Measurements from ENCODE around the gene KHNYN.
"Not testable (repeated sequence)": the region's sequence is repeated elsewhere in the genome, so short reads cannot be mapped to it uniquely, and the experiment has no call there.

Gene KHNYN

GRCh38 chr14:24437736-24438067 lies 7.9 kb downstream of the KHNYN start:
- H3K27ac Mint-ChIP-seq: peak overlapping the region; percentile 68

GRCh38 chr14:24438223-24439097 lies 8.7 kb downstream of the KHNYN start:
- Mint-ChIP-seq H3K4me3 (no peak overlapping the region), H3K27ac (peak overlapping the region; percentile 87), H3K9me3 (no peaks in the 10 kb centered on the region), H3K36me3 (peaks cover 9% of the 10 kb centered on the region), H3K27me3 (no peaks in the 10 kb centered on the region), H3K4me1 (peaks cover 58% of the 10 kb centered on the region)

More at GRCh38 chr14:24437736-24438067, 7.9 kb downstream of the KHNYN start:
- Mint-ChIP-seq H3K4me1 (peaks cover 61% of the 10 kb centered on the region), H3K9me3 (no peaks in the 10 kb centered on the region), H3K36me3 (peaks cover 14% of the 10 kb centered on the region), H3K4me3 (no peak overlapping the region), H3K27me3 (no peaks in the 10 kb centered on the region)

- H3K27me3 Mint-ChIP-seq: no peaks in the 10 kb centered on the region
- peaks cover 9% of the 10 kb centered on the region for H3K36me3 Mint-ChIP-seq
- H3K9me3 Mint-ChIP-seq: no peaks in the 10 kb centered on the region
- H3K27ac Mint-ChIP-seq: peak overlapping the region; percentile 87
- peak overlapping the region; percentile 54 for H3K4me3 Mint-ChIP-seq
- H3K4me1 Mint-ChIP-seq: peaks cover 60% of the 10 kb centered on the region
These were observed 9.5 kb downstream of the KHNYN start for GRCh38 chr14:24439257-24439656.

GRCh38 chr14:24439830-24440605 lies 10.3 kb downstream of the KHNYN start:
- no peak overlapping the region for H3K27ac Mint-ChIP-seq
- peaks cover 60% of the 10 kb centered on the region for H3K4me1 Mint-ChIP-seq

GRCh38 chr14:24440606-24441399 lies 11.0 kb downstream of the KHNYN start:
- Mint-ChIP-seq H3K4me3 (peak overlapping the region; percentile 98), H3K4me1 (peaks cover 59% of the 10 kb centered on the region), H3K9me3 (no peaks in the 10 kb centered on the region), H3K36me3 (peaks cover 9% of the 10 kb centered on the region), H3K27me3 (no peaks in the 10 kb centered on the region), H3K27ac (no peak overlapping the region)

More at GRCh38 chr14:24439830-24440605, 10.3 kb downstream of the KHNYN start:
- no peaks in the 10 kb centered on the region for H3K27me3 Mint-ChIP-seq
- H3K4me3 Mint-ChIP-seq: peak overlapping the region; percentile 54
- H3K36me3 Mint-ChIP-seq: peaks cover 9% of the 10 kb centered on the region
- H3K9me3 Mint-ChIP-seq: no peaks in the 10 kb centered on the region

- H3K4me3 Mint-ChIP-seq: peak overlapping the region; percentile 98
- H3K27me3 Mint-ChIP-seq: no peaks in the 10 kb centered on the region
- H3K36me3 Mint-ChIP-seq: peaks cover 13% of the 10 kb centered on the region
- peaks cover 55% of the 10 kb centered on the region for H3K4me1 Mint-ChIP-seq
- peak overlapping the region; percentile 96 for H3K27ac Mint-ChIP-seq
- no peaks in the 10 kb centered on the region for H3K9me3 Mint-ChIP-seq
These were observed 11.7 kb downstream of the KHNYN start for GRCh38 chr14:24441485-24441884.

- Mint-ChIP-seq H3K27me3 (no peaks in the 10 kb centered on the region), H3K4me3 (peak overlapping the region; percentile 98), H3K36me3 (peaks cover 13% of the 10 kb centered on the region), H3K27ac (peak overlapping the region; percentile 96), H3K4me1 (peaks cover 52% of the 10 kb centered on the region), H3K9me3 (no peaks in the 10 kb centered on the region)
These were observed 12.1 kb downstream of the KHNYN start for GRCh38 chr14:24441904-24442239.

- Mint-ChIP-seq H3K36me3 (peaks cover 16% of the 10 kb centered on the region), H3K4me1 (peaks cover 46% of the 10 kb centered on the region)
These were observed 12.7 kb downstream of the KHNYN start, which contains the start of gene SDR39U1 for GRCh38 chr14:24442240-24443052. TSS of gene SDR39U1 (minus strand) at chr14:24442776. CDS start at chr14:24442769, 7 bp downstream.

GRCh38 chr14:24443053-24443665 lies 13.4 kb downstream of the KHNYN start:
- Mint-ChIP-seq H3K4me3 (peak overlapping the region; percentile 98), H3K36me3 (peaks cover 14% of the 10 kb centered on the region), H3K27me3 (no peaks in the 10 kb centered on the region), H3K27ac (peak overlapping the region; percentile 96), H3K4me1 (peaks cover 39% of the 10 kb centered on the region), H3K9me3 (no peaks in the 10 kb centered on the region)

More at GRCh38 chr14:24442240-24443052, 12.7 kb downstream of the KHNYN start, which contains the start of gene SDR39U1:
- Mint-ChIP-seq H3K27me3 (no peaks in the 10 kb centered on the region), H3K27ac (peak within 1 kb of the TSS; percentile 96), H3K9me3 (no peaks in the 10 kb centered on the region), H3K4me3 (peak within 1 kb of the TSS; percentile 98)

- H3K4me3 Mint-ChIP-seq, H3K27ac Mint-ChIP-seq, H3K9me3 Mint-ChIP-seq, H3K4me1 Mint-ChIP-seq, H3K27me3 Mint-ChIP-seq: not testable (repeated sequence)
- H3K36me3 Mint-ChIP-seq: peaks cover 30% of the 10 kb centered on the region
These were observed 21.1 kb downstream of the KHNYN start for GRCh38 chr14:24450828-24451227.

GRCh38 chr14:24456980-24457379 lies 27.2 kb downstream of the KHNYN start:
- no peak overlapping the region for H3K27ac Mint-ChIP-seq
- no peaks in the 10 kb centered on the region for H3K4me1 Mint-ChIP-seq
- H3K4me3 Mint-ChIP-seq: no peak overlapping the region
- H3K9me3 Mint-ChIP-seq: peaks cover 5% of the 10 kb centered on the region
- H3K27me3 Mint-ChIP-seq: no peaks in the 10 kb centered on the region
- H3K36me3 Mint-ChIP-seq: peaks cover 22% of the 10 kb centered on the region

GRCh38 chr14:24458736-24459135 lies 29.0 kb downstream of the KHNYN start:
- H3K4me3 Mint-ChIP-seq: no peak overlapping the region
- no peak overlapping the region for H3K27ac Mint-ChIP-seq
- peaks cover 15% of the 10 kb centered on the region for H3K36me3 Mint-ChIP-seq
- H3K4me1 Mint-ChIP-seq: peaks cover 9% of the 10 kb centered on the region
- H3K27me3 Mint-ChIP-seq: no peaks in the 10 kb centered on the region
- peaks cover 5% of the 10 kb centered on the region for H3K9me3 Mint-ChIP-seq

GRCh38 chr14:24459331-24459730 lies 29.6 kb downstream of the KHNYN start:
- no peaks in the 10 kb centered on the region for H3K27me3 Mint-ChIP-seq
- H3K27ac Mint-ChIP-seq: no peak overlapping the region
- peaks cover 15% of the 10 kb centered on the region for H3K4me1 Mint-ChIP-seq
- H3K4me3 Mint-ChIP-seq: no peak overlapping the region
- H3K9me3 Mint-ChIP-seq: no peaks in the 10 kb centered on the region
- H3K36me3 Mint-ChIP-seq: peaks cover 9% of the 10 kb centered on the region

- H3K36me3 Mint-ChIP-seq: peaks cover 11% of the 10 kb centered on the region
These were observed 31.6 kb downstream of the KHNYN start for GRCh38 chr14:24461336-24461735.

More at GRCh38 chr14:24461336-24461735, 31.6 kb downstream of the KHNYN start:
- no peaks in the 10 kb centered on the region for H3K27me3 Mint-ChIP-seq
- H3K4me1 Mint-ChIP-seq: peaks cover 34% of the 10 kb centered on the region
- H3K9me3 Mint-ChIP-seq: no peaks in the 10 kb centered on the region
- H3K4me3 Mint-ChIP-seq: no peak overlapping the region
- H3K27ac Mint-ChIP-seq: no peak overlapping the region

All from activated naive CD4-positive, alpha-beta T cell treated with anti-CD3 and anti-CD28 coated beads, Interleukin-2, amount 50 U/mL, for 24 hours (primary cell).